Mucosa of rectum (tissue), 2 donors: ENCODE results near the gene PRDX5.

Experiments
- H3K27ac ChIP-seq, 2 donors: one replicate each; pipeline ENCODE4 v1.7.0; 2013; ENCODE audit warnings: inconsistent platforms in 2 of 2, low read depth in 2 of 2, low read length in 2 of 2
- H3K27me3 ChIP-seq, 2 donors: one replicate each; pipeline ENCODE4 v1.7.0; 2013; ENCODE audit warnings: low read length in 2 of 2; ENCODE audit not compliant: control insufficient read depth in 2 of 2, insufficient read depth in 2 of 2
- H3K36me3 ChIP-seq, 2 donors: one replicate each; pipeline ENCODE4 v1.7.0; 2013; ENCODE audit warnings: low read length in 2 of 2; ENCODE audit not compliant: control insufficient read depth in 2 of 2, insufficient read depth in 2 of 2
- H3K4me1 ChIP-seq, 2 donors: one replicate each; pipeline ENCODE4 v1.7.0; 2013; ENCODE audit warnings: low read length in 2 of 2, mild to moderate bottlenecking in 1 of 2; ENCODE audit not compliant: control insufficient read depth in 2 of 2, insufficient read depth in 2 of 2
- H3K4me3 ChIP-seq, 2 donors: one replicate each; pipeline ENCODE4 v1.7.0; 2013; ENCODE audit warnings: low read length in 2 of 2
- H3K9ac ChIP-seq, 2 donors: one replicate each; pipeline ENCODE4 v1.7.0; 2013; ENCODE audit warnings: low read length in 2 of 2, low read depth in 1 of 2, mild to moderate bottlenecking in 1 of 2
- H3K9me3 ChIP-seq, 2 donors: one replicate each; pipeline ENCODE4 v1.7.0; 2013; ENCODE audit warnings: low read length in 2 of 2; ENCODE audit not compliant: control insufficient read depth in 2 of 2
- donor health status: healthy.
- donor health status: Normal muscosa, but diverticular disease.

PRDX5 gene

GRCh38 chr11:64356498-64357411 lies 38.8 kb downstream of the PRDX5 start:
- Histone ChIP-seq H3K4me3 (no peak overlapping the region), H3K36me3 (peaks cover 8% of the 10 kb centered on the region in 2 donors), H3K9me3 (no peaks in the 10 kb centered on the region), H3K4me1 (peaks cover 24 to 31% of the 10 kb centered on the region in 2 donors), H3K27me3 (no peaks in the 10 kb centered on the region), H3K9ac (no peak overlapping the region), H3K27ac (no peak overlapping the region)

DNA sequence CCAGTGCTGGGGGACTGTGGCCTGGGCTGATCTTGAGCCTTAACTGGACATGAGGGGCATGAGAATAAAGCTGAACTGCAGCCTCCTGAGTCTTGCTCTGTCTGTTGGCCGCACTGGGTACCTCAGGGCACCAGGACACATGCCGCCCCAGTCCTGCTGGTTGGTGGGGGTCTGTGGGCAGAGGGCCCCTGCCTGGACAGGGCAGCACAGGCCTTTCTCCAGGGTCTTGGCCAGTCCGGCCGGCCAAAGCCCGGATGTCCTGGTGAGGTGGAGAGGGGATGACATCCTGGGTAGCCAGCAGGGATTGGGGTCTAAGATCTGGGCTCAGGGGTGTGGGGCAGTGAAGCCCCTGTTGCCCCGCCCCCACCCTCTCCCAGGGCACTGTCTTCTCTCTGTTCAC lies 39.5 kb downstream of the PRDX5 start:
- Histone ChIP-seq H3K27ac (peak overlapping the region in 1 of 2 donors; percentile 23), H3K4me1 (peaks cover 24 to 31% of the 10 kb centered on the region in 2 donors), H3K4me3 (no peak overlapping the region), H3K9me3 (no peaks in the 10 kb centered on the region), H3K27me3 (no peaks in the 10 kb centered on the region), H3K9ac (no peak overlapping the region), H3K36me3 (peaks cover 14% of the 10 kb centered on the region in 2 donors)

DNA sequence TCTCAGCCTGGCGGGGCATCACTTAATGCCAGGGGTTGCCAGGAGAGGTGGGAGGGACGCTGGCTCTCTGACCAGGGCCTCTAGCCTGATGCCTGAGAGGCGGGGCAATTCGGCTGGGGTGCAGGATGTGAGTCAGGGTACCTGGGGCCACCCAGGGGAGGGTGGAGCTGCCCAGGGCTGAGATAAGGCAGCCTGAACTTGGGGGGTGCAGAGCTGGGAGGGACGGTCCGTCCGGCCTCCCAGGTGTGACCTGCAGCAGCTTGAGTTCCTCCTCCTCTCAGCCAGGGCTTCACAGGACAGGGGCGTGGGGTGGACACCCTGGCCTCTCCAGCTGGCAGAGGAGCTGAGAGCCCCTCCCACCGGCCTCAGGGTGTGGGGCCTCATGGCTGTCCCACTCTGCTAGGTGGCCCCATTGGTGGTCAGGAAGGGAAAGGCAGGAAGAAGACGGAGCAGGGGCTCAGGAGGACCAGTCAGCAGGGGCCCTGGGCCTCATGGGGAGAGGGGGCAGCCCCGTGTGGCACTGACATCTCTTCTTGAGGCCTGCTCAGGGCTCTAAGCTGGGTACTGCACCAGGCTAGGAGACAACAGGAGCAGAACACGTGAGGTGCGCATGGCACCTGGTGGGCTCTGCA lies 40.1 kb downstream of the PRDX5 start:
- H3K36me3 ChIP-seq, result peaks cover 17 to 18% of the 10 kb centered on the region in 2 donors
- no peaks in the 10 kb centered on the region for H3K27me3 ChIP-seq
- peak overlapping the region in 1 of 2 donors; percentile 76 for H3K27ac ChIP-seq
- peak overlapping the region; percentile 77 to 90 for H3K4me3 ChIP-seq
- peaks cover 24 to 31% of the 10 kb centered on the region in 2 donors for H3K4me1 ChIP-seq
- H3K9ac ChIP-seq, result peak overlapping the region; percentile 87 to 88
- H3K9me3 ChIP-seq, result no peaks in the 10 kb centered on the region

DNA sequence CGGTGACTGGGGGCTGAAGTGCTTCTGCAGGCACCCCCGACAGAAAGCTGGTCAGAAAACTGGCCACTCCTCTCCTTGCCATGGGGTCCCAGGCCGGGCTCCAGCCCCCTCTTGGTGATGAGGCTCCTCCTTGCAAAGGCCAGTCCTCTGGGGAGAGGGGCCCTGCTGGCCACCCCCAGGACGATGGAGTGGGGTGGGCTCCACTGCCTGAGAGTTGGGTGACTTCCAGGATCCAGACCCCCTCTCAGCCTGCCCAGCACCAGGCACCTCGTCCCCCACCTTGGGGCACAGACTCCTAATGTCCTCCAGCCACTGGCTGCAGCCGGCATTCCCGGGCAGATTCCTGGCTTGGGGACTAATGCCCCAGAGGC lies 40.6 kb downstream of the PRDX5 start:
- Histone ChIP-seq H3K9ac (peak overlapping the region; percentile 87 to 88), H3K4me1 (peaks cover 24 to 31% of the 10 kb centered on the region in 2 donors), H3K36me3 (peaks cover 18 to 22% of the 10 kb centered on the region in 2 donors), H3K9me3 (no peaks in the 10 kb centered on the region), H3K27me3 (no peaks in the 10 kb centered on the region), H3K4me3 (peak overlapping the region; percentile 77 to 90), H3K27ac (peak overlapping the region; percentile 76 to 82)

- Histone ChIP-seq H3K36me3 (peaks cover 18 to 26% of the 10 kb centered on the region in 2 donors), H3K4me1 (peaks cover 24 to 31% of the 10 kb centered on the region in 2 donors), H3K9ac (peak within 1 kb of the TSS; percentile 88), H3K4me3 (peak within 1 kb of the TSS; percentile 90 to 92), H3K9me3 (no peaks in the 10 kb centered on the region), H3K27ac (peak within 1 kb of the TSS; percentile 79 to 82), H3K27me3 (no peaks in the 10 kb centered on the region)
Measured at GRCh38 chr11:64358907-64359711, 41.2 kb downstream of the PRDX5 start, which contains the start of gene RPS6KA4. Gene RPS6KA4, plus strand, starts transcription at chr11:64359162. Its CDS starts 74 bp downstream, at chr11:64359236.

DNA sequence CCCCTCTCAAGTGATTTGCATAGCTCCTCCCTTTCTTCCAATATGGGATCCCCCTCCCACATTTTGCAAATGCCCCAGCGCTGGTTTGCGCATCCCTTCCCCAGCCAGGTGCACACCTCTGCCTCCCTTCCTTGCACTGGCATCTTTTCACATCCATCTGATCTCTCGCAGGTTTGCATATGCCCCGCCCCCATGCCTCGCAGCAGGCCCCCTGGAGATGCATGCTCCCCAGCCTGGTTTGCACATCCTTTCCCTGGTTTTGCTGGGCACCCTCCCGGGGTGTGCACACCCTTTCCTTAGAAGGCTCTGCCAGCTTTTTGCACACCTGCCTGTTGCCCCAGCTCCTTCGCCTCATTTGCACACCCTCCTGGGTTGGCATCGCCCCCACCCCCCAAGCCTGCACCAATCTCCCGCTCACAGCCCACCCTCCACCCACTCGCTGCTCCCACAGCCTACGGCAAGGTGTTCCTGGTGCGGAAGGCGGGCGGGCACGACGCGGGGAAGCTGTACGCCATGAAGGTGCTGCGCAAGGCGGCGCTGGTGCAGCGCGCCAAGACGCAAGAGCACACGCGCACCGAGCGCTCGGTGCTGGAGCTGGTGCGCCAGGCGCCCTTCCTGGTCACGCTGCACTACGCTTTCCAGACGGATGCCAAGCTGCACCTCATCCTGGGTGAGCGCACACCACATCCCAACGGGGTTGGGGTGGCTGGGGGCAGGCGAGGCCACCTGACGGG lies 42.0 kb downstream of the PRDX5 start:
- H3K27ac ChIP-seq, result no peak overlapping the region
- H3K9me3 ChIP-seq, result no peaks in the 10 kb centered on the region
- no peaks in the 10 kb centered on the region for H3K27me3 ChIP-seq
- H3K9ac ChIP-seq, result peak overlapping the region; percentile 88
- peaks cover 18 to 26% of the 10 kb centered on the region in 2 donors for H3K36me3 ChIP-seq
- H3K4me1 ChIP-seq, result peaks cover 24 to 31% of the 10 kb centered on the region in 2 donors
- peak overlapping the region; percentile 90 to 92 for H3K4me3 ChIP-seq

GRCh38 chr11:64360448-64360921 lies 42.6 kb downstream of the PRDX5 start:
- no peak overlapping the region for H3K9ac ChIP-seq
- no peaks in the 10 kb centered on the region for H3K9me3 ChIP-seq
- peaks cover 24 to 25% of the 10 kb centered on the region in 2 donors for H3K4me1 ChIP-seq
- peak overlapping the region; percentile 90 to 92 for H3K4me3 ChIP-seq
- H3K27ac ChIP-seq, result no peak overlapping the region
- peaks cover 20 to 31% of the 10 kb centered on the region in 2 donors for H3K36me3 ChIP-seq
- no peaks in the 10 kb centered on the region for H3K27me3 ChIP-seq

DNA sequence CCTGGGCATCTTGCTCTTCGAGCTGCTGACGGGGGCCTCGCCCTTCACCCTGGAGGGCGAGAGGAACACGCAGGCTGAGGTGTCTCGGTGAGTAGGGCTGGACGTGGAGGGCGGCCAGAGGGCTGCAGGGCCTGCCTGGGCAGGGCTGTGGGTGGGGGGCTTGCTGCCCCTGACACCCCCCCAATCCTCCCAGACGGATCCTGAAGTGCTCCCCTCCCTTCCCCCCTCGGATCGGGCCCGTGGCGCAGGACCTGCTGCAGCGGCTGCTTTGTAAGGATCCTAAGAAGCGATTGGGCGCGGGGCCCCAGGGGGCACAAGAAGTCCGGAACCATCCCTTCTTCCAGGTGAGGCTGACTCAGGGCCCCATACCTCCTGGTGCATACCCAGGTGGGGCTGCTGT lies 43.7 kb downstream of the PRDX5 start:
- Histone ChIP-seq H3K36me3 (peaks cover 25 to 37% of the 10 kb centered on the region in 2 donors), H3K27ac (no peak overlapping the region)

DNA sequence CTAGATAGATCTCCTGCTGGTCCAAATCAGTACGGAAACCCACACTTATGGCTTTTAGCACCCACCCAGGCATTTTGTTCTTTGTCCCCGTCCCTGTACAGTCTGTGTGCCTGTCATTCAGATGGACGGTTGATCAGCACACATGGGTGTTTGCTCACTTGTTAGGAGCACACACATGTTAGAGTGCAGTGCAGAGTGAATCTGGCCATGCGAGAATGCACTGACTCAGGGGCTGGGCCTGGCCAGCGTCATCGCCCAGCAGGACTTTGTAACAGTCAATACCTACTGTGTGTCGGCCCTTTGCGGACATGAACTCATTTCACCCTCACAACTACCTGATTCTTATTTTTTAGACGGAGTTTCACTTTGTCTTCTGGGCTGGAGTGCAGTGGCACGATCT lies 44.4 kb downstream of the PRDX5 start:
- Histone ChIP-seq H3K4me3 (no peak overlapping the region), H3K27ac (no peak overlapping the region), H3K9me3 (no peaks in the 10 kb centered on the region), H3K36me3 (peaks cover 25 to 39% of the 10 kb centered on the region in 2 donors), H3K4me1 (peaks cover 22 to 24% of the 10 kb centered on the region in 2 donors), H3K9ac (no peak overlapping the region), H3K27me3 (no peaks in the 10 kb centered on the region)

More for the DNA sequence above, 43.7 kb downstream of the PRDX5 start:
- Histone ChIP-seq H3K4me1 (peaks cover 22 to 24% of the 10 kb centered on the region in 2 donors), H3K4me3 (no peak overlapping the region), H3K9ac (no peak overlapping the region), H3K9me3 (no peaks in the 10 kb centered on the region), H3K27me3 (no peaks in the 10 kb centered on the region)
